GM23248 (cell line): Measurements from ENCODE around the gene ROM1. TPM values are rescaled to one million over a fixed set of nuclear protein-coding genes. Genes with fewer than 3 reads are reported as not detected.

Source experiments
- DNase-seq: peaks from one replicate; pipeline ENCODE4 v3.0.0-alpha.2; 2015
- H2AFZ ChIP-seq: fragments of 200-600 bp; sonication (generic); 2 replicates; pipeline ENCODE4 v1.6.1; 2016; ENCODE audit warnings: antibody characterized with exemption
- H3F3A ChIP-seq: fragments of 200-600 bp; sonication (generic); 2 replicates; pipeline ENCODE4 v1.6.1; 2016; ENCODE audit warnings: mild to moderate bottlenecking, antibody characterized with exemption, mixed run types; ENCODE audit not compliant: insufficient read depth
- H3K27ac ChIP-seq: fragments of 200-600 bp; sonication (generic); 2 replicates; pipeline ENCODE4 v1.5.1; 2016; ENCODE audit warnings: mild to moderate bottlenecking
- H3K27me3 ChIP-seq: fragments of 200-600 bp; sonication (generic); replicated peaks from 2 replicates; pipeline ENCODE4 v1.6.1; 2016; ENCODE audit warnings: mild to moderate bottlenecking; ENCODE audit not compliant: insufficient read depth
- H3K36me3 ChIP-seq: fragments of 200-600 bp; sonication (generic); 2 replicates; pipeline ENCODE4 v1.6.1; 2016; ENCODE audit warnings: low read depth, mild to moderate bottlenecking
- H3K4me1 ChIP-seq: fragments of 200-600 bp; sonication (generic); 2 replicates; pipeline ENCODE4 v1.6.1; 2016; ENCODE audit warnings: mild to moderate bottlenecking; ENCODE audit not compliant: insufficient read depth
- H3K4me2 ChIP-seq: fragments of 200-600 bp; sonication (generic); one replicate; pipeline ENCODE4 v1.6.1; 2016; ENCODE audit warnings: mild to moderate bottlenecking; ENCODE audit not compliant: unreplicated experiment
- H3K4me3 ChIP-seq: fragments of 200-600 bp; sonication (generic); 2 replicates; pipeline ENCODE4 v1.5.1; 2016; ENCODE audit warnings: mild to moderate bottlenecking
- H3K79me2 ChIP-seq: fragments of 200-600 bp; sonication (generic); 2 replicates; pipeline ENCODE4 v1.6.1; 2016; ENCODE audit warnings: mild to moderate bottlenecking; ENCODE audit not compliant: insufficient read depth
- H3K9ac ChIP-seq: fragments of 200-600 bp; sonication (generic); 2 replicates; pipeline ENCODE4 v1.6.1; 2016; ENCODE audit warnings: mild to moderate bottlenecking
- H3K9me2 ChIP-seq: fragments of 200-600 bp; sonication (generic); 2 replicates; pipeline ENCODE4 v1.6.1; 2016; ENCODE audit warnings: mixed run types, mild to moderate bottlenecking, moderate library complexity; ENCODE audit not compliant: insufficient read depth
- H3K9me3 ChIP-seq: fragments of 200-600 bp; sonication (generic); one replicate; pipeline ENCODE4 v1.6.1; 2017; ENCODE audit warnings: low read depth
- H4K20me1 ChIP-seq: fragments of 200-600 bp; sonication (generic); 2 replicates; pipeline ENCODE4 v1.6.0; 2016; ENCODE audit not compliant: insufficient read depth
- EZH2 ChIP-seq: fragments of 200-600 bp; sonication (generic); IDR thresholded peaks from 2 replicates; pipeline ENCODE4 v1.6.1; 2018; ENCODE audit warnings: antibody characterized with exemption, mild to moderate bottlenecking; ENCODE audit not compliant: insufficient read depth, poor library complexity, severe bottlenecking
- EZH2phosphoT487 ChIP-seq: fragments of 200-600 bp; sonication (generic); IDR thresholded peaks from 2 replicates; pipeline ENCODE4 v1.6.1; 2018; ENCODE audit warnings: antibody characterized with exemption, moderate library complexity, mild to moderate bottlenecking, low read depth; ENCODE audit not compliant: insufficient read depth
- WGBS, 2 experiments: methylation state at CpG; one replicate each; pipeline ENCODE4 v1.1.6; 2015 to 2017; ENCODE audit warnings: low lambda C conversion rate in 2 of 2, low coverage in 1 of 2; ENCODE audit errors: missing lambda C conversion rate in 2 of 2; 5-methylcytosine and 5-hydroxymethylcytosine counted together
- in situ Hi-C: fragments of 300-500 bp; cut with MboI; formaldehyde crosslinking; loops from 2 replicates; pipeline ENCODE4 v1.15.0; 2020
- polyA plus RNA-seq: library from polyadenylated mRNA; unstranded; fragments of >200 nt; fragmentation: Nextera tagmentation; extraction: Ambion mirVana; gene quantifications from 2 replicates; pipeline ENCODE4 v1.2.1, GENCODE V29; 2016
- total RNA-seq: library from RNA; depleted of rRNA; stranded (reverse); fragments of >200 nt; shearing (Covaris generic); gene quantifications from 2 replicates; pipeline ENCODE4 v1.2.3, GENCODE V29; 2014

ROM1 gene
- total and polyA plus RNA-seq, 2 experiments from 2014 or later, result 5.4 to 6.5 TPM

GRCh38 chr11:62645946-62646824, 33.1 kb downstream of the ROM1 start, which contains the start of gene GANAB:
Gene GANAB (minus strand): TSS chr11:62646613. CDS start chr11:62646599, 14 bp downstream.
- H3K4me1 ChIP-seq, result peaks cover 14% of the 10 kb centered on the region
- H3K4me2 ChIP-seq, result peak within 1 kb of the TSS; percentile 90
- H3K9me2 ChIP-seq, result no peaks in the 10 kb centered on the region
- DNase-seq, result peak; percentile 100
- no peaks in the 10 kb centered on the region for H4K20me1 ChIP-seq
- H3K4me3 ChIP-seq, result peak within 1 kb of the TSS; percentile 87
- H3F3A ChIP-seq, result peaks cover 10% of the 10 kb centered on the region; the same call in 1 of the 2 replicates
- TF ChIP-seq EZH2phosphoT487 (no peak), EZH2 (no peak)
- peak within 1 kb of the TSS; percentile 59 for H2AFZ ChIP-seq
- peaks cover 7% of the 10 kb centered on the region for H3K36me3 ChIP-seq
- in situ Hi-C loops, result no loop called here
- H3K9me3 ChIP-seq, result no peaks in the 10 kb centered on the region
- WGBS, 2 experiments, result 1% methylated on average over 67 to 71 of the region's 73 CpGs
- H3K79me2 ChIP-seq, result peaks cover 76% of the 10 kb centered on the region
- peak within 1 kb of the TSS; percentile 91 for H3K27ac ChIP-seq
- peak within 1 kb of the TSS; percentile 98 for H3K9ac ChIP-seq
- no peaks in the 10 kb centered on the region for H3K27me3 ChIP-seq

GRCh38 chr11:62646825-62647608, 34.0 kb downstream of the ROM1 start:
- Histone ChIP-seq H3K9ac (peak overlapping the region; percentile 60), H3F3A (peaks cover 10% of the 10 kb centered on the region; the same call in 1 of the 2 replicates), H3K4me1 (peaks cover 21% of the 10 kb centered on the region), H3K27me3 (no peaks in the 10 kb centered on the region), H3K4me2 (peak overlapping the region; percentile 64), H2AFZ (no peak overlapping the region), H3K36me3 (peaks cover 7% of the 10 kb centered on the region), H3K79me2 (peaks cover 76% of the 10 kb centered on the region), H3K9me2 (no peaks in the 10 kb centered on the region), H3K9me3 (no peaks in the 10 kb centered on the region), H3K4me3 (peak overlapping the region; percentile 32), H3K27ac (peak overlapping the region; percentile 73), H4K20me1 (no peaks in the 10 kb centered on the region)
- in situ Hi-C loops, result no loop called here
- no peak for TF ChIP-seq EZH2phosphoT487
- TF ChIP-seq EZH2, result no peak
- WGBS, 2 experiments, result 48 to 49% methylated on average over 32 of the region's 32 CpGs
- no peak for DNase-seq

- peaks cover 10% of the 10 kb centered on the region; the same call in 1 of the 2 replicates for H3F3A ChIP-seq
- H3K4me2 ChIP-seq, result no peak overlapping the region
- peaks cover 76% of the 10 kb centered on the region for H3K79me2 ChIP-seq
- H3K27ac ChIP-seq, result peak overlapping the region; percentile 73
- in situ Hi-C loops, result no loop called here
- H4K20me1 ChIP-seq, result no peaks in the 10 kb centered on the region
- no peak overlapping the region for H3K4me3 ChIP-seq
- peaks cover 25% of the 10 kb centered on the region for H3K4me1 ChIP-seq
- no peak overlapping the region for H2AFZ ChIP-seq
- H3K27me3 ChIP-seq, result no peaks in the 10 kb centered on the region
- DNase-seq, result peak; percentile 63
- no peaks in the 10 kb centered on the region for H3K9me2 ChIP-seq
- 33 to 41% methylated on average over 6 of the region's 6 CpGs for WGBS, 2 experiments
- no peak for TF ChIP-seq EZH2
- no peak for TF ChIP-seq EZH2phosphoT487
- 0 out of 2 replicates have a peak overlapping the region, but pooled peaks have one; percentile 13 for H3K9ac ChIP-seq
- H3K36me3 ChIP-seq, result peaks cover 5% of the 10 kb centered on the region
- H3K9me3 ChIP-seq, result no peaks in the 10 kb centered on the region
Observed at GRCh38 chr11:62647609-62648005, 34.5 kb downstream of the ROM1 start.
